Measurements from ENCODE around the gene SLC20A1.

- no peak for TF ChIP-seq CTCF (IDR thresholded peaks at IDR 0.05)
- TF ChIP-seq EP300 (IDR thresholded peaks at IDR 0.05): no peak
- TF ChIP-seq POLR2A (IDR thresholded peaks at IDR 0.05): no peak
Measured at GRCh38 chr2:112639936-112640335, 5.8 kb upstream of the SLC20A1 start.

All from gastroesophageal sphincter (tissue), 3 donors.